OCI-LY3 (cell line): ENCODE data around the gene AHRR.

Experiments used
- H2AFZ ChIP-seq: fragments of 200-600, 300-600 bp; shearing (Covaris generic); 2 replicates; pipeline ENCODE4 v1.6.0; 2014; ENCODE audit warnings: antibody characterized with exemption, low read depth, low read length
- H3K27ac ChIP-seq: fragments of 200-600, 300-600 bp; sonication (generic); 2 replicates; pipeline ENCODE4 v1.5.1; 2014; ENCODE audit warnings: mild to moderate bottlenecking, low read length, moderate library complexity, mixed read lengths
- H3K27me3 ChIP-seq: fragments of 200-600, 300-600 bp; sonication (generic); 2 replicates; pipeline ENCODE4 v1.6.1; 2014; ENCODE audit warnings: low read depth, low read length, mixed read lengths
- H3K36me3 ChIP-seq: fragments of 200-600, 300-600 bp; sonication (generic); replicated peaks from 2 replicates; pipeline ENCODE3; 2014; ENCODE audit warnings: low read depth, low read length, mixed read lengths
- H3K4me1 ChIP-seq: fragments of 300-600, 200-600 bp; sonication (generic); 2 replicates; pipeline ENCODE4 v1.6.1; 2014; ENCODE audit warnings: low read length, mixed read lengths
- H3K4me2 ChIP-seq: fragments of 200-600, 300-600 bp; sonication (generic); 2 replicates; pipeline ENCODE4 v1.6.1; 2014; ENCODE audit warnings: low read length, mixed read lengths
- H3K4me3 ChIP-seq: fragments of 300-600, 200-600 bp; sonication (generic); 2 replicates; pipeline ENCODE4 v1.5.1; 2014; ENCODE audit warnings: antibody characterized with exemption, mild to moderate bottlenecking, low read length, moderate library complexity
- H3K79me2 ChIP-seq: fragments of 300-600, 200-600 bp; shearing (Covaris generic); 2 replicates; pipeline ENCODE4 v1.6.1; 2014; ENCODE audit warnings: mild to moderate bottlenecking, low read length, mixed read lengths
- H3K9ac ChIP-seq: fragments of 300-600, 200-600 bp; shearing (Covaris generic); 2 replicates; pipeline ENCODE4 v1.6.0; 2014; ENCODE audit warnings: mild to moderate bottlenecking, low read length, moderate library complexity
- H3K9me3 ChIP-seq: fragments of 200-600, 300-600 bp; shearing (Covaris generic); 2 replicates; pipeline ENCODE4 v1.6.1; 2014; ENCODE audit warnings: low read length, mixed read lengths; ENCODE audit not compliant: insufficient read depth
- H4K20me1 ChIP-seq: fragments of 200-600, 300-600 bp; sonication (generic); 2 replicates; pipeline ENCODE4 v1.6.1; 2016; ENCODE audit warnings: low read length, mixed read lengths; ENCODE audit not compliant: insufficient read depth
- CTCF ChIP-seq: fragments of 200-600, 300-600 bp; sonication (generic); IDR thresholded peaks from 2 replicates; pipeline ENCODE4 v1.5.1; 2014; ENCODE audit warnings: antibody characterized with exemption, low read length, low read depth
- EZH2phosphoT487 ChIP-seq: fragments of 200-600 bp; shearing (Covaris generic); IDR thresholded peaks from 2 replicates; pipeline ENCODE4 v1.6.1; 2018; ENCODE audit warnings: antibody characterized with exemption, mixed run types, low read depth

AHRR gene

GRCh38 chr5:466661-467310 is 145.3 kb downstream of the AHRR start:
- Histone ChIP-seq H3K4me3 (no peak overlapping the region), H3K4me1 (peaks cover 14% of the 10 kb centered on the region), H2AFZ (no peak overlapping the region), H3K9ac (no peak overlapping the region), H3K36me3 (peaks cover 12% of the 10 kb centered on the region), H3K79me2 (peaks cover 15% of the 10 kb centered on the region), H3K27ac (no peak overlapping the region), H4K20me1 (no peaks in the 10 kb centered on the region), H3K27me3 (no peaks in the 10 kb centered on the region), H3K4me2 (no peak overlapping the region), H3K9me3 (no peaks in the 10 kb centered on the region)
- TF ChIP-seq EZH2phosphoT487 (no peak), CTCF (no peak)

GRCh38 chr5:468401-468800 is 146.9 kb downstream of the AHRR start:
- TF ChIP-seq EZH2phosphoT487 (no peak), CTCF (no peak)

DNA sequence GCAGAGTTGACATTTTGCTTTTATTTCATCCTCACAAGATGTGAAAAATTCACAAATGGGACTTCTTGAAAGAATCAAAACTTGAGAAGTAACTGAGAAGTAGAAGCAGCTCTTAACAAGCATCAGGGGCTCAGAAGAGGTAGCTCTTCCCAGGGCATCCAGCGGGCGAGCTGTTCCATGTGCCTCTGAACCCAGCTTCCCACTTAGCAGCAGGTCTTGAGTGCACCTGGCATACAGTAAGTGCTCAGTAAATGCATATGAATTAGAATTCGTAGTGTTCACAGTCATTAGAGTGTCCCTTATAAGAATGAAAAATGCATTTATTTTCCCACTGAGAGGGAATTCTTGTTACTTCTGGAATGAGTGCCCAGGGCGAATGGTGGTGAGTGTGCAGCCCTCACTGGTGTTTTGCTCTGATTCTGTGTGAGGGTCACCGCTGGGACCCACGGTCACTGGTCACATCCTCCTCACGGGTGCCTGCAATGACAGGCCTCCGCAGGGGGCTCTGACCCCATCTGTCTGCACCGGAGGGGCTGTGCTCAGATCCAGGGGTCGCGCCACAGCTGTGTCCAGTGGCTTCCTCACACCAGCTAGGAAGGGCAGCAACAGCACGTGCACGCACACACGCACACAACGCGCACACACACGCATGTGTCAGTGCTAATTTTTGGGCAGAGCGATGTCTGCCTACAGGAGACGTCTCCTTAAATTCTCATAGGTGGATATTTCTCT is 148.4 kb downstream of the AHRR start:
- H3K4me3 ChIP-seq, result no peak overlapping the region

More at GRCh38 chr5:468401-468800, 146.9 kb downstream of the AHRR start:
- Histone ChIP-seq H3K4me3 (no peak overlapping the region), H3K79me2 (peaks cover 25% of the 10 kb centered on the region), H2AFZ (no peak overlapping the region), H4K20me1 (no peaks in the 10 kb centered on the region), H3K27me3 (no peaks in the 10 kb centered on the region), H3K4me2 (no peak overlapping the region), H3K9me3 (no peaks in the 10 kb centered on the region), H3K36me3 (peaks cover 6% of the 10 kb centered on the region), H3K9ac (no peak overlapping the region), H3K27ac (no peak overlapping the region), H3K4me1 (peaks cover 16% of the 10 kb centered on the region)

More for the DNA sequence above, 148.4 kb downstream of the AHRR start:
- Histone ChIP-seq H3K36me3 (peaks cover 6% of the 10 kb centered on the region), H3K27me3 (no peaks in the 10 kb centered on the region), H2AFZ (no peak overlapping the region), H4K20me1 (no peaks in the 10 kb centered on the region), H3K9me3 (no peaks in the 10 kb centered on the region), H3K9ac (no peak overlapping the region), H3K79me2 (peaks cover 25% of the 10 kb centered on the region), H3K4me1 (peaks cover 16% of the 10 kb centered on the region), H3K4me2 (no peak overlapping the region), H3K27ac (no peak overlapping the region)
- TF ChIP-seq EZH2phosphoT487 (no peak), CTCF (no peak)
